ENCODE measurements around the gene KMT2E. TPM values are rescaled to one million over a fixed set of nuclear protein-coding genes. Genes with fewer than 3 reads are reported as not detected.

Gene KMT2E
- total RNA-seq, 1 donor from 2014 or later = 97.0 TPM

DNA sequence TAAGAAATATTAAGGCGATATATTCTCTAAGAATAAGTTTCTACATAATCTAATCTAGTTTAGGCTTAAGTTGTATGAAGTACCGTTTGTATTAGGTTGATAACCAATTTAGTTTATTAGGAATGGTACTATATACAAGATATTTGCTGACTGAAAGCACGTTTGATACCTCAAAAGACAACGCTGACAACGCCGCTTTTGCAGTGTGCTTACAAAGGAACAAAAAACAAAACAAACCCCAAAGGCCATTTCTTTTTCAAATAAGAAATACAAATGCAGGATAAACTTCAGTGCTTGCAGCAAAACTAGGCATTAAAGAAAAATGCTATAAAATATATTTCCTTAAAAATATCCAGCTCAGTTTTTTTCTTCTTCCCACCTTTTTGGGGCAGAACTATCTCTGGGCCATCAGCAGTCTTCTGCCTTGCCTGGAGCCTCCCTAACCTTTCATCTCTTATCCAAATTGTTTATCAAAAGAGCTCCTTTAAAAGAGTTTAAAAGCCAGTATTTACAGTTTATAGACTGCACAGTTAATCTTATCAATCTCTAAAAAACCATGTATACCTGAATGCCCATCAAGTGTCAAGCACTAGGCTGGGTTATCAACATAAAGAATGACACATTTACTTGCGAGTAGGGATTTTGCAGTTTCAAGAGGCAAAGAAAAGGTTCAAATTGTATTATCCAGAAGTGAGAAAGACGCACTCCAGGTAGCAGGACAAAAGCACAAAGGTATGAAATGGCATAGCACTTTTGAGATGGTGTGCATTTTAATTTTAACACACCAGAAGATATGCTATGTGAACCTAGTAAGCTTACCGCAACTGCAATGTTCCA, 4.1 kb upstream of the KMT2E start:
- H3K9me3 ChIP-seq = no peaks in the 10 kb centered on the region
- intact Hi-C loops (cut with DNase I) = no loop called here
- no peak for ATAC-seq
- no peak for DNase-seq
- peaks cover 46% of the 10 kb centered on the region for H3K4me1 ChIP-seq
- no peaks in the 10 kb centered on the region for H3K27me3 ChIP-seq
- H3K27ac ChIP-seq = peak overlapping the region; percentile 100
- H3K36me3 ChIP-seq = no peaks in the 10 kb centered on the region
- TF ChIP-seq, protein P1, sequence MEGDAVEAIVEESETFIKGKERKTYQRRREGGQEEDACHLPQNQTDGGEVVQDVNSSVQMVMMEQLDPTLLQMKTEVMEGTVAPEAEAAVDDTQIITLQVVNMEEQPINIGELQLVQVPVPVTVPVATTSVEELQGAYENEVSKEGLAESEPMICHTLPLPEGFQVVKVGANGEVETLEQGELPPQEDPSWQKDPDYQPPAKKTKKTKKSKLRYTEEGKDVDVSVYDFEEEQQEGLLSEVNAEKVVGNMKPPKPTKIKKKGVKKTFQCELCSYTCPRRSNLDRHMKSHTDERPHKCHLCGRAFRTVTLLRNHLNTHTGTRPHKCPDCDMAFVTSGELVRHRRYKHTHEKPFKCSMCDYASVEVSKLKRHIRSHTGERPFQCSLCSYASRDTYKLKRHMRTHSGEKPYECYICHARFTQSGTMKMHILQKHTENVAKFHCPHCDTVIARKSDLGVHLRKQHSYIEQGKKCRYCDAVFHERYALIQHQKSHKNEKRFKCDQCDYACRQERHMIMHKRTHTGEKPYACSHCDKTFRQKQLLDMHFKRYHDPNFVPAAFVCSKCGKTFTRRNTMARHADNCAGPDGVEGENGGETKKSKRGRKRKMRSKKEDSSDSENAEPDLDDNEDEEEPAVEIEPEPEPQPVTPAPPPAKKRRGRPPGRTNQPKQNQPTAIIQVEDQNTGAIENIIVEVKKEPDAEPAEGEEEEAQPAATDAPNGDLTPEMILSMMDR (IDR thresholded peaks at IDR 0.05) = no peak
- H3K4me3 ChIP-seq = peak overlapping the region; percentile 89

DNA sequence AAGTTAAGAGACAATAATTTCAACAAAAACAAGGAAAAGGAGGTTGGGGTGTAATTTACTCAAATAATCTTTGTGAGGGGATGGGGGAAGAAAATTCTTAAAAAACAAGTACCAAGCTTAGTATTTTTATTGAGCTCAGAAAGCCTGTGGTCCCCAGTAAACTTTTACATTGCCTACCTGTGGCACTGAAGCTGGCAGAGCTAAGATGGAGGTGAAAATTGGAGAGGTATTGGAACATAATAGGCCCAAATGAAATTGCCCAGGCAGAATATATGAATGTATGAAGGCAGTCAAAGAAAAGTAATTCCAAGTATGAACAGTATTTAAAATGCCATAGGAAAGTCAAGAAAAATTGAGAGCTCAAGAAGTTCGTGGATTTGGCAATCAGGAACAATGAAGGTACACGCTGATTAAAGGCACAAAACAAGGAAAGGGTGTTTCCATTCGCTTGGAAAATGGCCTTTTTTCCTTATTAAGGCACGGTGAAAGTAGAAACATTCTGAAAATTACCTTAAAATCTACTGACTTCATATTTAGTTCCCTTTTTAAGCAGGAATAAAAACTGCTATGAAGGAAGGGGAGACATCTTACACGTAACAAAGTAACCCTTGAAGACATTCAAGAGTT, 3.4 kb upstream of the KMT2E start:
- TF ChIP-seq, protein P1 (IDR thresholded peaks at IDR 0.05) = no peak
- no peak for DNase-seq
- intact Hi-C loops (cut with DNase I) = no loop called here

DNA sequence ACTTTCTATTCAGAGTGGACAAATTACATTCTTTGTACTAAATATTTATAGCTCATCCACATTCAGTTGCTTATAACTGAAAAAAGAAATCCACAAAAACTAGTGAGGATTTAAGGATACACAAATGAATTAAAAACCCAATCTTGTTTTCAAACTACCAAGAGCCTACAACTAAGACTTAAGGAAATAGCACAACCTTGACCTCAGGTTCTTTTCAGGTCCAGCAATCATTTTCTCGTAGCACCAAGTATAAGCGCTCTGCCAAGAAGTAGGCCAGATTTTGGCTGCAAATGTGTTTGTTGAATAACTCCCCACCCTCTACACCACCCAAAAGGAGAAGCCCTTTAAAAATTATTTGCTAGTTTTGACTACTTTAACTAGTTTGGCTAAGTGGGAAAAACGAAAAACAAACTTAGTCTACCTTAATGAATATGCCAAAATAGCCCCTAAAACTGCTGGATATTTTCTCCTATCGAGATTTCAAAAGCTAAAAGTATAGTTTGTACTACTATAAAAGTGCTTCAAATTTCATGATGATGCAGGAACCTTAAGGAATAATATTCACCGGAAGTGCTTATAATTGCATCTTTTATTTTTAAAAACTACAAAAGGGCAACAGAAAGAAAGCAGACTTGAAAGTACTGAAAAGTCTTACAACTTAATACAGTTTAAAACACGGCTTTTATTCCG, 2.7 kb upstream of the KMT2E start:
- H3K4me1 ChIP-seq = peaks cover 37% of the 10 kb centered on the region
- no peaks in the 10 kb centered on the region for H3K27me3 ChIP-seq
- TF ChIP-seq, protein P1 (IDR thresholded peaks at IDR 0.05) = no peak
- ATAC-seq = no peak
- intact Hi-C loops (cut with DNase I) = no loop called here
- no peak for DNase-seq
- H3K27ac ChIP-seq = peak overlapping the region; percentile 100
- H3K9me3 ChIP-seq = no peaks in the 10 kb centered on the region
- no peaks in the 10 kb centered on the region for H3K36me3 ChIP-seq
- H3K4me3 ChIP-seq = peak overlapping the region; percentile 89

More for the DNA sequence above, 3.4 kb upstream of the KMT2E start:
- H3K27me3 ChIP-seq = no peaks in the 10 kb centered on the region
- peak overlapping the region; percentile 89 for H3K4me3 ChIP-seq
- H3K36me3 ChIP-seq = no peaks in the 10 kb centered on the region
- peaks cover 43% of the 10 kb centered on the region for H3K4me1 ChIP-seq
- H3K27ac ChIP-seq = peak overlapping the region; percentile 100
- no peak for ATAC-seq
- no peaks in the 10 kb centered on the region for H3K9me3 ChIP-seq

DNA sequence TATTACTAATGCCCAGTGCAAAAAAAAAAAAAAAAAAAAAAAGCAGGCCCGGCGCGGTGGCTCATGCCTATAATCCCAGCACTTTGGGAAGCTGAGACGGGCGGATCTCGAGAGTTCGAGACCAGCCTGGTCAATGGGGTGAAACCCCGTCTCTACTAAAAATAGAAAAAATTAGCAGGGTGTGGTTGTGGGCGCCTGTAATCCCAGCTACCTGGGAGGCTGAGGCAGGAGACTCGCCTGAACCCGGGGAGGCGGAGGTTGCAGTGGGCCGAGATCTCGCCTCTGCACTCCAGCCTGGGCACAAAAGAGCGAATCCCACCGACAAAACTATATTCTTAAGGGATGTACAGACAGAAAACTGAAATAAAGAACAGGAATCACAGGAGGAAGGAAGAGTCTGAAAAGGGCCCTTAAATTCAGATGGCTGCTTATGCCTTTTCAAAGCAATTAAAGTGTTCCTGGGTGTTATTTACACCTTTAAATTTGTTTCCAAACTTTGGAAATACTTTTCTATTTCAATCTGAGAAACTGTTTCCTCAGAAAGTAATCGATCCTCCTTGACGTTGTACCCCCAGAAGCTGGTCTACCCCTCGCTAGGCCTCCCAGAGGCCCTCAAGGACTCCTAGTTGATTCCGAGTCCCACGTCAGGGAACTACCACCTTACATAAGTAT, 2.0 kb upstream of the KMT2E start:
- Histone ChIP-seq H3K36me3 (no peaks in the 10 kb centered on the region), H3K27ac (peak overlapping the region; percentile 100), H3K9me3 (no peaks in the 10 kb centered on the region), H3K4me1 (peaks cover 30% of the 10 kb centered on the region), H3K27me3 (no peaks in the 10 kb centered on the region), H3K4me3 (peak overlapping the region; percentile 89)
- no peak for ATAC-seq
- intact Hi-C loops (cut with DNase I) = no loop called here
- no peak for DNase-seq
- TF ChIP-seq, protein P1 (IDR thresholded peaks at IDR 0.05) = no peak

DNA sequence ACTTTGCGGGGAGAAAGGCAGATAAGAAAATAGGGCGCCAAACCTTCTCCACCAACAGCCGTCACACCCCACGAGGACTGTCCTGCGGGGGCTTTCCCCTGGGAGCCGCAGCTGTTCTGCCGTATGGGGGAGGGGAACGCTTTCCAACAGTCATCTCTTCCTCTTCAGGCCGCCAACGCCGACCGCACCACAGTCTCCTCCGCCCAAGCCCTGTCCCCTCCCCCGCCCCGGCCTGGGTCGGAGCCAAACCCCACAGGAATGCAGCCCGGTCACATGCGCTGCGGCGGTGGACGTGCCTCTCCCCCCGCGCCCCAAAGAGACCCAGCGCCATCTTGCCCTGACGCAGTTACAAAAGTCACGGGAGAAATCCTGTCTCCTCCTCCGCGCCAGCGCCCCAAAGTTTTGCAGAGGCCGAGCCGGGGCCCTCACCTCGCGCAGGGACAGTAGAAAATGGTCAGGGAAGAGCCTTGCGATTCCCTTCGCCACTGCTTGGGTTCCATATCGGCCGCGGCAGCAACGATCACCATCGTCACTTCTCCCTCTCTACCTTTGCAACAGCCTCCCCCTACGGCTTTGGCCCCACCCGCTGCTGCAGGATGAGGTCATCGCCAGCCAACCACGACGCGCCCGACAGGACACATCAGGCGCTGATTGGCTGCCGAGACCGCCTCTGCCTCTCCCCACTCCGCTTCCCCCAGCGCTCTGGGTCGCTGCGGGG, 1.3 kb upstream of the KMT2E start:
- DNase-seq (peak; percentile 100), ATAC-seq (peak; percentile 89)
- Histone ChIP-seq H3K36me3 (no peaks in the 10 kb centered on the region), H3K4me3 (peak overlapping the region; percentile 89), H3K27ac (peak overlapping the region; percentile 100), H3K9me3 (no peaks in the 10 kb centered on the region), H3K27me3 (no peaks in the 10 kb centered on the region), H3K4me1 (peaks cover 25% of the 10 kb centered on the region)
- TF ChIP-seq, protein P1 (IDR thresholded peaks at IDR 0.05) = no peak
- intact Hi-C loops (cut with DNase I) = no loop called here

Data from upper lobe of right lung (tissue), 1 donor.